Measurements from ENCODE around the gene GNB4.
A peak's percentile ranks its signal among the peaks of the same experiment; 100 is the strongest.

The GNB4 gene

DNA sequence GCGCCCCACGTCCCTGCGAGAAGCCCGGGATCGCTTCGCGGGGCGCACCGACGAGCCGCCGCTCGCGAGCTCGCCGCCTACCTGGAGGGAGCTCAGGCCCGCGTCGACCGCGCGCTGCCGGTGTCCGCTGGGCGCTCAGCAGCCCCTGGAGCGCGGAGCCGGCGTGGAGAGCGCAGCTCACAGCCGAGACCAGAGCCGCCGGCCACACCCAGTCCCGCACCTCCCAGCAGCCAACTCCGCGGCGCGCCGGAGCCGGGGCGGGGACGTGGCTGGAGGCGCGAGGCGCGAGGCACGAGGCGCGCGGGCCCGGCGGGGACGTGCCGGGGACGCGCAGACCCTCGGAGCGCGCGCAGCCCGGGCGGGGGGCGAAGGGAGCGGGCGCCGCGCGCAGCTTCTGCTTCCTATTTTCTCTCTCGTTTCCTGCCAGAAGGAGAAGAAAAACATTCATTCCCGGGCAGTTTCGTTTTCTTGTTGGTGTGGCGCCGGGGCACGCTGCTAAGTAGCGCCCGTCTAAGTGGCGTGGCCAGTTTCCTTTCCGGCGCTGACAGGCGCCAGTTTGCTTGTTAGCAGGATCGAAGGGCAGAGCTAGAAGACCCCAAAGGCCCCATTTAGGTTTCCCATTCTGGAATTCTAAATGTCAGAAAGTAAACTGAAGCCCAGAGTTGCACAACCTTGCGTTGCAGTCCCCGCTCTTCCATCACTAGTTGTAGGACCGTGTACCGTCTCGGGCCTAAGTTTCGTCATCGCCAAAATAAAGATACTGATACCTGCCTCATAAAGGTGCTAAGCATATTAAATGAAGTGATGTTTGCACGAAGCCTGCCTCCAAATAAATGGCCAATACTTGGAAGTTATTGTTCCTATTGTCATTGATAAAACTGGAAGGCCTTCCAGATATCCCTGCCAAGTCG, at the start of gene GNB4:
TSS of gene GNB4 (minus strand) at position 206 of the 911 bp plus-strand sequence. CDS start 25,270 bp downstream, outside the sequence.
- peak; percentile 78 for DNase-seq
- no peaks in the 10 kb centered on the region for H3K36me3 ChIP-seq (replicated peaks)
- H3K4me3 ChIP-seq (ENCODE audit: low read depth, low read length): peak within 1 kb of the TSS; percentile 82
- TF ChIP-seq, protein P1, sequence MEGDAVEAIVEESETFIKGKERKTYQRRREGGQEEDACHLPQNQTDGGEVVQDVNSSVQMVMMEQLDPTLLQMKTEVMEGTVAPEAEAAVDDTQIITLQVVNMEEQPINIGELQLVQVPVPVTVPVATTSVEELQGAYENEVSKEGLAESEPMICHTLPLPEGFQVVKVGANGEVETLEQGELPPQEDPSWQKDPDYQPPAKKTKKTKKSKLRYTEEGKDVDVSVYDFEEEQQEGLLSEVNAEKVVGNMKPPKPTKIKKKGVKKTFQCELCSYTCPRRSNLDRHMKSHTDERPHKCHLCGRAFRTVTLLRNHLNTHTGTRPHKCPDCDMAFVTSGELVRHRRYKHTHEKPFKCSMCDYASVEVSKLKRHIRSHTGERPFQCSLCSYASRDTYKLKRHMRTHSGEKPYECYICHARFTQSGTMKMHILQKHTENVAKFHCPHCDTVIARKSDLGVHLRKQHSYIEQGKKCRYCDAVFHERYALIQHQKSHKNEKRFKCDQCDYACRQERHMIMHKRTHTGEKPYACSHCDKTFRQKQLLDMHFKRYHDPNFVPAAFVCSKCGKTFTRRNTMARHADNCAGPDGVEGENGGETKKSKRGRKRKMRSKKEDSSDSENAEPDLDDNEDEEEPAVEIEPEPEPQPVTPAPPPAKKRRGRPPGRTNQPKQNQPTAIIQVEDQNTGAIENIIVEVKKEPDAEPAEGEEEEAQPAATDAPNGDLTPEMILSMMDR (IDR thresholded peaks at IDR 0.05; ENCODE audit: low read depth, low read length, missing control alignments): no peak
- H3K27me3 ChIP-seq (replicated peaks): no peaks in the 10 kb centered on the region
- in situ Hi-C loops (cut with HindIII; ENCODE audit: low pct_ligation_motif_present, low sequenced_read_pairs): no loop called here
- peak within 1 kb of the TSS; percentile 86 for H3K27ac ChIP-seq

DNA sequence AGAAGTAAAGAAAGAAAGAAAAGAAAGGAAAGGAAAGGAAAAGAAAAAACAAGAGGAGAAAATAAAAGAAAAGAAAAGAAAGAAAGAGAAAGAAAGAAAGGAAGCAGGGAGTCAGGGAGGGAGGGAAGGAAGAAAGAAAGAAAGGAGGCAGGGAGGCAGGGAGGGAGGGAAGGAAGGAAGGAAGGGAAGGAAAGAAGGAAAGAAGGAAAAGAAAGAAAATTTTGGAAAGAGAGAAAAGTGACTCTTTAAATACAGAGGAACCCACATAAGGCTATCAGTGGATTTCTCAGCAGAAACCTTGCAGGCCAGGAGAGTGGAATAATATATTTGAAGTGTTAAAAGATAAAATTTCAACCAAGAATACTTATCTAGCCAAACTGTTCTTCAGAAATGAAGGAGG, 44.2 kb upstream of the GNB4 start:
- Histone ChIP-seq H3K36me3 (replicated peaks) (no peaks in the 10 kb centered on the region), H3K27ac (no peak overlapping the region), H3K27me3 (replicated peaks) (no peaks in the 10 kb centered on the region), H3K4me3 (ENCODE audit: low read depth, low read length) (no peak overlapping the region)
- TF ChIP-seq, protein P1 (IDR thresholded peaks at IDR 0.05; ENCODE audit: low read depth, low read length, missing control alignments): no peak
- no peak for DNase-seq
- in situ Hi-C loops (cut with HindIII; ENCODE audit: low pct_ligation_motif_present, low sequenced_read_pairs): no loop called here

DNA sequence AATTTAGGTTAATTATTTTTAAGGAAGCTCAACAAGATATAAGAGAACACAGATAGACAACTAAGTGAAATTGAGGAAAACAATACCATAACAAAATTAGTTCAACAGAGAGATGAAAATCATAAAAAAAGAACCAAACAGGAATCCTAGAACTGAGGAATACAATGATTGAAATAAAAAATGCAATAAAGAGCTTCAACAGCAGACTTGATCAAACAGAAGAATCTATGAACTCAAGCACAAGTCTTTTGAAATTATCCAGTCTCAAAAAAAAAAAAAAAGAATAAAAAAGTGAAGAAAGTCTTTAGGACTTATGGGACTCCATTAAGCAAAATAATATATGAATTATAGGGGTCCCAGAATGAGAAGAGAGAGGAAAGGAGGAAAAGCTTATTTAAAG, 42.0 kb upstream of the GNB4 start:
- Histone ChIP-seq H3K27ac (no peak overlapping the region), H3K36me3 (replicated peaks) (no peaks in the 10 kb centered on the region), H3K4me3 (ENCODE audit: low read depth, low read length) (no peak overlapping the region), H3K27me3 (replicated peaks) (no peaks in the 10 kb centered on the region)
- TF ChIP-seq, protein P1 (IDR thresholded peaks at IDR 0.05; ENCODE audit: low read depth, low read length, missing control alignments): no peak
- no peak for DNase-seq
- in situ Hi-C loops (cut with HindIII; ENCODE audit: low pct_ligation_motif_present, low sequenced_read_pairs): no loop called here

DNA sequence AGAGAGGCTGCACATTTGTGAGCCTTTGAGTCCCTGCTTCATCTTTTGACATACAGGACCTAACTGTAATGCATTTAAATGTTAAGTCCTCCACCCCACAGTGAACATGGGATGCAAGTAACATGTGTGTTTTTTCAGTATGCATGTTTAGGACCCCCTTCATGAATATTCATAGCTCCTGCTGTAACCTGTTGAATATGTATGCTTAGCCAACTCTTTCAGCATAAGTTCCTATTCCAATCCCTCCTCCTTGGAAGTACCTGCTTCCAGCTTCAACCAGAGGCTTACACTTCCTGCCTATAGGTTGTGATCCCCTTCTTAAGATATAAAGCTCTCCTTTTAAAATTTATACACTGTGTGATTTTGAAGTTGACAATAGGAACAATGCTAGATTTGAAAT, 36.9 kb upstream of the GNB4 start:
- in situ Hi-C loops (cut with HindIII; ENCODE audit: low pct_ligation_motif_present, low sequenced_read_pairs): no loop called here
- no peaks in the 10 kb centered on the region for H3K27me3 ChIP-seq (replicated peaks)
- no peaks in the 10 kb centered on the region for H3K36me3 ChIP-seq (replicated peaks)
- no peak overlapping the region for H3K4me3 ChIP-seq (ENCODE audit: low read depth, low read length)
- TF ChIP-seq, protein P1 (IDR thresholded peaks at IDR 0.05; ENCODE audit: low read depth, low read length, missing control alignments): no peak
- no peak for DNase-seq
- no peak overlapping the region for H3K27ac ChIP-seq

DNA sequence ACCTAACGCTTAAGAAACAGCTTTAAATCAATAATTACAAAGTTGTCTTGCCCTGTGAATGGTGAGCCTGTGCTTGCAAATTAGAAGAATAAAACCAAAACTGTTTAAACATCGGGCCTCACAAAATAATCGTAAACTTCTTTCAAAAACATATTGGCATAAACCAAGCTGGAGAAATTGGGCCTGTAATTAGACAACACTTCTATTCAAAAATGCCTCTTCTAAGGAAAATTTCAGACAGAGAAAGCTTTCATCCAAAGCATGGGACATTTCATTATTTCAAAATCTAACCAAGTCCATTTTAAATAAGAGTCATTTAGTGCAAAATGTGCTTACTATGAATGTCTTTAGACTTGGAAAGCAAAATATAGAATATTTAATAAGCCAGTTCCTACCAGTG, 35.5 kb upstream of the GNB4 start:
- Histone ChIP-seq H3K27me3 (replicated peaks) (no peaks in the 10 kb centered on the region), H3K4me3 (ENCODE audit: low read depth, low read length) (no peak overlapping the region), H3K36me3 (replicated peaks) (no peaks in the 10 kb centered on the region), H3K27ac (no peak overlapping the region)
- TF ChIP-seq, protein P1 (IDR thresholded peaks at IDR 0.05; ENCODE audit: low read depth, low read length, missing control alignments): no peak
- in situ Hi-C loops (cut with HindIII; ENCODE audit: low pct_ligation_motif_present, low sequenced_read_pairs): no loop called here
- DNase-seq: no peak
